Loucy (cell line): ENCODE data around the gene DCUN1D2.
"Not testable (repeated sequence)": the region's sequence is repeated elsewhere in the genome, so short reads cannot be mapped to it uniquely, and the experiment has no call there.

Source experiments
- H2AFZ ChIP-seq: fragments of 200-600 bp; sonication (generic); 2 replicates; pipeline ENCODE4 v1.6.0; 2016; ENCODE audit warnings: antibody characterized with exemption, mild to moderate bottlenecking, low read length, moderate library complexity
- H3F3A ChIP-seq: fragments of 200-600 bp; 2 replicates; pipeline ENCODE4 v1.6.0; 2016; ENCODE audit warnings: antibody characterized with exemption, low read depth, mild to moderate bottlenecking
- H3K27me3 ChIP-seq: fragments of 200-600 bp; sonication (generic); 2 replicates; pipeline ENCODE4 v1.6.1; 2014; ENCODE audit warnings: low read length, mild to moderate bottlenecking; ENCODE audit not compliant: insufficient read depth, poor library complexity, severe bottlenecking
- H3K36me3 ChIP-seq: fragments of 200-600 bp; sonication (generic); 2 replicates; pipeline ENCODE4 v1.6.1; 2016; ENCODE audit warnings: low read length; ENCODE audit not compliant: insufficient read depth
- H3K4me1 ChIP-seq: fragments of 200-600 bp; sonication (generic); 2 replicates; pipeline ENCODE4 v1.5.1; 2014; ENCODE audit warnings: low read length, mild to moderate bottlenecking; ENCODE audit not compliant: insufficient read depth, poor library complexity, severe bottlenecking
- H3K4me2 ChIP-seq: fragments of 200-600 bp; sonication (generic); 2 replicates; pipeline ENCODE4 v1.6.0; 2014; ENCODE audit warnings: antibody characterized with exemption, low read length, low read depth, mild to moderate bottlenecking; ENCODE audit not compliant: poor library complexity, severe bottlenecking
- H3K4me3 ChIP-seq: fragments of 200-600 bp; sonication (generic); 2 replicates; pipeline ENCODE4 v1.5.1; 2014; ENCODE audit warnings: low read length, mild to moderate bottlenecking, mixed read lengths; ENCODE audit not compliant: poor library complexity, severe bottlenecking
- H3K79me2 ChIP-seq: fragments of 200-600 bp; sonication (generic); 2 replicates; pipeline ENCODE4 v1.6.1; 2014; ENCODE audit warnings: low read length; ENCODE audit not compliant: insufficient read depth
- H3K9ac ChIP-seq: fragments of 200-600 bp; sonication (generic); 2 replicates; pipeline ENCODE4 v1.6.0; 2014; ENCODE audit warnings: mild to moderate bottlenecking, low read depth, low read length, moderate library complexity; ENCODE audit not compliant: poor library complexity, severe bottlenecking
- H3K9me2 ChIP-seq: fragments of 200-600 bp; sonication (generic); replicated peaks from 2 replicates; pipeline ENCODE4 v1.6.1; 2016; ENCODE audit warnings: low read depth, low read length, mixed read lengths
- H3K9me3 ChIP-seq: fragments of 200-600 bp; sonication (generic); 2 replicates; pipeline ENCODE4 v1.6.1; 2014; ENCODE audit warnings: mild to moderate bottlenecking, antibody characterized with exemption, low read length, low read depth; ENCODE audit not compliant: insufficient read depth
- H4K20me1 ChIP-seq: fragments of 200-600 bp; sonication (generic); 2 replicates; pipeline ENCODE4 v1.6.0; 2014; ENCODE audit warnings: antibody characterized with exemption, low read length, mild to moderate bottlenecking; ENCODE audit not compliant: insufficient read depth, poor library complexity, severe bottlenecking
- EZH2phosphoT487 ChIP-seq: fragments of 200-600 bp; IDR thresholded peaks from 2 replicates; pipeline ENCODE4 v1.6.1; 2018; ENCODE audit warnings: antibody characterized with exemption, mild to moderate bottlenecking, moderate library complexity, borderline replicate concordance
- TF ChIP-seq, protein P1 (sequence below): fragments of 200-600 bp; sonication (generic); conservative IDR thresholded peaks from 2 replicates; pipeline ENCODE4 v1.5.1; 2014; ENCODE audit warnings: mild to moderate bottlenecking, antibody characterized with exemption, low read length

Gene DCUN1D2

DNA sequence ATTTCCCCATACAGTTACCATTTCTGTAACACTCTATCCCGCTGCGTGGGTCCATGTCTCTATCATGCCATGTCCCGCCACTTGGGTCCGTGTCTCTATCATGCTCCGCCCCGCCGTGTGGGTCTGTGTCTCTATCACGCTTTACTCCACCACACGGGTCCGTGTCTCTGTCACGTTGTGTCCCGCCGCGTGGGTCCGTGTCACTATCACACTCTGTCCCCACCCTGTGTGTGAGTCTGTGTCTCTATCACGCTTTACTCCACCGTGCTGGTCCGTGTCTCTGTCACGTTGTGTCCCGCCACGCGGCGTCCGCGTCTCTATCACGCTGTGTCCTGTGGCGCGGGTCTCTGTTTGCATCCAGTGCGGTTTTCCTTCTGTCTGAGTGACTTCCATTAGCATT lies 48.9 kb downstream of the DCUN1D2 start:
- Histone ChIP-seq H3K9ac (no peak overlapping the region), H3K36me3 (no peaks in the 10 kb centered on the region), H3K4me2 (no peak overlapping the region), H3K79me2 (no peaks in the 10 kb centered on the region), H3K9me2 (no peaks in the 10 kb centered on the region), H2AFZ (no peak overlapping the region), H3F3A (no peaks in the 10 kb centered on the region), H3K27me3 (no peaks in the 10 kb centered on the region), H4K20me1 (no peaks in the 10 kb centered on the region), H3K9me3 (no peaks in the 10 kb centered on the region), H3K4me1 (no peaks in the 10 kb centered on the region), H3K4me3 (no peak overlapping the region)
- TF ChIP-seq EZH2phosphoT487, result no peak

DNA sequence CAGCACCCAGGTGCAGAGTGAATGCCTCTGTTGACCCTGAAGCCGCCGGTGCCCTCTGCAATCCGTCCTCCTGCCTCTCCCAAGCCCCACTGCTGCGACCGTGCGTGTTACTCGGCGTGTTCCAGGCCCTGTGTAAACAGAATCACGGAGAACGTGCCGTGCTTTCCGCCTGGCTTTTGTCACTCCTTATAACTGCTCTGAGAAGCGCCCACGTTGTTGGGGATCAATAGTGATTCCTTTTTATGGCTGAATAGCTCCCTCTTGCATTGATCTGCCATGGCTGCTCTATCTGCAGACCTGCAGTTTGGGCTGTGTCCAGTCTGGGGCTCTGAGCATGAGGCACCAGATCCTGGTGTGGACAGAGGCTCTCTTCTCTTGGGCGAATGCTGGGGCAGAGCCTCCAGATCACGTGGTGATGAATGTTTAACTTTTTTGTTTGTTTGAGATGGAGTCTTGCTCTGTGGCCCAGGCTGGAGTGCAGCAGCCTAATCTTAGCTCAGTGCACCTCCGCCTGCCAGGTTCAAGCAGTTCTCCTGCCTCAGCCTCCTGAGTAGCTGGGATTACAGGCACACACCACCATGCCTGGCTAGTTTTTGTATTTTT lies 53.0 kb downstream of the DCUN1D2 start:
- H3K9me3 ChIP-seq, result no peaks in the 10 kb centered on the region
- H3K4me3 ChIP-seq, result no peak overlapping the region
- no peaks in the 10 kb centered on the region for H3K4me1 ChIP-seq
- H3K4me2 ChIP-seq, result no peak overlapping the region
- no peak overlapping the region for H3K9ac ChIP-seq
- H3F3A ChIP-seq, result no peaks in the 10 kb centered on the region
- no peaks in the 10 kb centered on the region for H3K27me3 ChIP-seq
- no peaks in the 10 kb centered on the region for H3K79me2 ChIP-seq
- H3K36me3 ChIP-seq, result no peaks in the 10 kb centered on the region
- no peaks in the 10 kb centered on the region for H4K20me1 ChIP-seq
- H2AFZ ChIP-seq, result no peak overlapping the region
- no peaks in the 10 kb centered on the region for H3K9me2 ChIP-seq
- no peak for TF ChIP-seq EZH2phosphoT487
- TF ChIP-seq, protein P1, sequence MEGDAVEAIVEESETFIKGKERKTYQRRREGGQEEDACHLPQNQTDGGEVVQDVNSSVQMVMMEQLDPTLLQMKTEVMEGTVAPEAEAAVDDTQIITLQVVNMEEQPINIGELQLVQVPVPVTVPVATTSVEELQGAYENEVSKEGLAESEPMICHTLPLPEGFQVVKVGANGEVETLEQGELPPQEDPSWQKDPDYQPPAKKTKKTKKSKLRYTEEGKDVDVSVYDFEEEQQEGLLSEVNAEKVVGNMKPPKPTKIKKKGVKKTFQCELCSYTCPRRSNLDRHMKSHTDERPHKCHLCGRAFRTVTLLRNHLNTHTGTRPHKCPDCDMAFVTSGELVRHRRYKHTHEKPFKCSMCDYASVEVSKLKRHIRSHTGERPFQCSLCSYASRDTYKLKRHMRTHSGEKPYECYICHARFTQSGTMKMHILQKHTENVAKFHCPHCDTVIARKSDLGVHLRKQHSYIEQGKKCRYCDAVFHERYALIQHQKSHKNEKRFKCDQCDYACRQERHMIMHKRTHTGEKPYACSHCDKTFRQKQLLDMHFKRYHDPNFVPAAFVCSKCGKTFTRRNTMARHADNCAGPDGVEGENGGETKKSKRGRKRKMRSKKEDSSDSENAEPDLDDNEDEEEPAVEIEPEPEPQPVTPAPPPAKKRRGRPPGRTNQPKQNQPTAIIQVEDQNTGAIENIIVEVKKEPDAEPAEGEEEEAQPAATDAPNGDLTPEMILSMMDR, result no peak

DNA sequence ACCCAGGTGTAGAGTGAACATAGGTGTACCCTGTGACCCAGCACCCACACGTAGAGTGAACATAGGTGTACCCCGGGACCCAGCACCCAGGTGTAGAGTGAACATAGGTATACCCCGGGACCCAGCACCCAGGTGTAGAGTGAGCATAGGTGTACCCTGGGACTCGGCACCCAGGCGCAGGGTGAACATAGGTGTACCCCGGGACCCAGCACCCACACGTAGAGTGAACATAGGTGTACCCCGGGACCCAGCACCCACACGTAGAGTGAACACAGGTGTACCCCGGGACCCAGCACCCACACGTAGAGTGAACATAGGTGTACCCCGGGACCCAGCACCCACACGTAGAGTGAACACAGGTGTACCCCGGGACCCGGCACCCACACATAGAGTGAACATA lies 53.6 kb downstream of the DCUN1D2 start:
- H4K20me1 ChIP-seq, H3K4me3 ChIP-seq, H3K36me3 ChIP-seq, H3K4me2 ChIP-seq, H3K27me3 ChIP-seq, H3K9me2 ChIP-seq, H3K9ac ChIP-seq, H3K79me2 ChIP-seq, H3K4me1 ChIP-seq, H2AFZ ChIP-seq, H3F3A ChIP-seq, H3K9me3 ChIP-seq: not testable (repeated sequence)

DNA sequence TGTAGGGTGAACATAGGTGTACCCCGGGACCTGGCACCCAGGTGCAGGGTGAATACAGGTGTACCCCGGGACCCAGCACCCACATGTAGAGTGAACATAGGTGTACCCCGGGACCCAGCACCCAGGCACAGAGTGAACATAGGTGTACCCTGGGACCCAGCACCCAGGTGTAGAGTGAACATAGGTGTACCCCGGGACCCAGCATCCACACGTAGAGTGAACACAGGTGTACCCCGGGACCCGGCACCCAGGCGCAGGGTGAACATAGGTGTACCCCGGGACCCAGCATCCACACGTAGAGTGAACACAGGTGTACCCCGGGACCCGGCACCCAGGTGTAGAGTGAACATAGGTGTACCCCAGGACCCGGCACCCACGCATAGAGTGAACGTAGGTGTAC lies 54.6 kb downstream of the DCUN1D2 start:
- not testable (repeated sequence) for H3K27me3 ChIP-seq, H3K4me3 ChIP-seq, H3K9me2 ChIP-seq, H3K36me3 ChIP-seq, H3K9ac ChIP-seq, H4K20me1 ChIP-seq, H3K9me3 ChIP-seq, H3K4me1 ChIP-seq, H2AFZ ChIP-seq, H3F3A ChIP-seq, H3K4me2 ChIP-seq, H3K79me2 ChIP-seq
